Retinal pigment epithelial cell (primary cell): Measurements from ENCODE around the gene AFDN.
A peak's percentile ranks its signal among the peaks of the same experiment; 100 is the strongest.

Source experiments
- DNase-seq: peaks from one replicate; pipeline ENCODE4 v3.0.0-alpha.2; 2010; ENCODE audit warnings: low read depth
- H3K4me3 ChIP-seq: 2 replicates; pipeline ENCODE4 v1.5.1; 2011; ENCODE audit warnings: mild to moderate bottlenecking, low read length, control low read depth, moderate library complexity
- CTCF ChIP-seq: conservative IDR thresholded peaks from 2 replicates; pipeline ENCODE4 v1.5.1; 2011; ENCODE audit warnings: low read depth, low read length, control low read depth, inconsistent platforms

The AFDN gene

GRCh38 chr6:167907837-167908681 lies 81.3 kb downstream of the AFDN start:
- DNase-seq, result no peak
- peak; percentile 47 for TF ChIP-seq CTCF
- H3K4me3 ChIP-seq, result no peak overlapping the region

GRCh38 chr6:167910007-167910406 lies 83.3 kb downstream of the AFDN start:
- no peak for DNase-seq
- TF ChIP-seq CTCF, result no peak
- no peak overlapping the region for H3K4me3 ChIP-seq

GRCh38 chr6:167910652-167911051 lies 83.9 kb downstream of the AFDN start:
- DNase-seq, result no peak
- no peak overlapping the region for H3K4me3 ChIP-seq
- TF ChIP-seq CTCF, result no peak

- TF ChIP-seq CTCF, result no peak
- DNase-seq, result no peak
Measured at GRCh38 chr6:167912494-167912893, 85.8 kb downstream of the AFDN start.

GRCh38 chr6:167913699-167914098 lies 87.0 kb downstream of the AFDN start:
- DNase-seq, result no peak
- H3K4me3 ChIP-seq, result no peak overlapping the region
- no peak for TF ChIP-seq CTCF

More at GRCh38 chr6:167912494-167912893, 85.8 kb downstream of the AFDN start:
- no peak overlapping the region for H3K4me3 ChIP-seq

- TF ChIP-seq CTCF, result no peak
- no peak for DNase-seq
- no peak overlapping the region for H3K4me3 ChIP-seq
Measured at GRCh38 chr6:167915139-167915538, 88.4 kb downstream of the AFDN start.

- DNase-seq, result no peak
- no peak for TF ChIP-seq CTCF
- no peak overlapping the region for H3K4me3 ChIP-seq
Measured at GRCh38 chr6:167917551-167918154, 90.9 kb downstream of the AFDN start.
